Neural cell (in vitro differentiated cells): ENCODE measurements around the gene SSC5D. TPM values are rescaled to one million over a fixed set of nuclear protein-coding genes. Genes with fewer than 3 reads are reported as not detected.

Experiments used
- H2AFZ ChIP-seq: fragments of 200-600, 300-800 bp; sonication (generic), shearing (Covaris generic); 2 replicates; pipeline ENCODE4 v1.6.0; 2014; ENCODE audit warnings: low read depth, mild to moderate bottlenecking, antibody characterized with exemption, low read length, moderate library complexity
- H3F3A ChIP-seq: fragments of 200-600 bp; shearing (Covaris generic); 2 replicates; pipeline ENCODE4 v1.6.1; 2016; ENCODE audit warnings: mild to moderate bottlenecking, moderate library complexity, mixed read lengths, antibody characterized with exemption, low read length; ENCODE audit not compliant: insufficient read depth, poor library complexity, severe bottlenecking
- H3K27ac ChIP-seq: fragments of 200-600, 300-800 bp; sonication (generic), shearing (Covaris generic); 2 replicates; pipeline ENCODE4 v1.5.1; 2014; ENCODE audit warnings: mild to moderate bottlenecking, low read length, moderate library complexity
- H3K27me3 ChIP-seq: fragments of 300-800, 200-600 bp; sonication (generic), shearing (Covaris generic); 2 replicates; pipeline ENCODE4 v1.6.0; 2014; ENCODE audit warnings: mild to moderate bottlenecking, low read depth, low read length, moderate library complexity; ENCODE audit not compliant: insufficient read depth
- H3K36me3 ChIP-seq: fragments of 300-800, 200-600 bp; sonication (generic), shearing (Covaris generic); 2 replicates; pipeline ENCODE4 v1.5.1; 2014; ENCODE audit warnings: mild to moderate bottlenecking, antibody characterized with exemption, low read length, moderate library complexity; ENCODE audit not compliant: insufficient read depth
- H3K4me2 ChIP-seq: fragments of 300-800, 200-600 bp; sonication (generic), shearing (Covaris generic); 2 replicates; pipeline ENCODE4 v1.6.0; 2014; ENCODE audit warnings: mild to moderate bottlenecking, low read length
- H3K4me3 ChIP-seq: fragments of 300-800, 200-600 bp; sonication (generic), shearing (Covaris generic); 2 replicates; pipeline ENCODE4 v1.5.1; 2014; ENCODE audit warnings: mild to moderate bottlenecking, low read length, moderate library complexity
- H3K79me2 ChIP-seq: fragments of 200-600 bp; shearing (Covaris generic); replicated peaks from 2 replicates; pipeline ENCODE4 v1.6.0; 2014; ENCODE audit warnings: mild to moderate bottlenecking, low read length, moderate library complexity; ENCODE audit not compliant: insufficient read depth
- H3K9ac ChIP-seq: fragments of 300-800, 200-600 bp; sonication (generic), shearing (Covaris generic); 2 replicates; pipeline ENCODE4 v1.6.1; 2016; ENCODE audit warnings: mild to moderate bottlenecking, low read length, mixed read lengths
- H3K9me2 ChIP-seq: fragments of 200-600 bp; shearing (Covaris generic); 2 replicates; pipeline ENCODE4 v1.6.1; 2016; ENCODE audit warnings: mild to moderate bottlenecking, low read length, mixed read lengths; ENCODE audit not compliant: insufficient read depth
- H3K9me3 ChIP-seq: fragments of 200-600, 300-800 bp; sonication (generic), shearing (Covaris generic); 2 replicates; pipeline ENCODE4 v1.6.1; 2016; ENCODE audit warnings: mild to moderate bottlenecking, mixed run types, low read length, moderate library complexity, mixed read lengths
- H4K20me1 ChIP-seq: fragments of 200-600 bp; shearing (Covaris generic); 2 replicates; pipeline ENCODE4 v1.6.1; 2016; ENCODE audit warnings: mild to moderate bottlenecking, mixed run types; ENCODE audit not compliant: insufficient read depth
- EP300 ChIP-seq: fragments of 450-650 bp; conservative IDR thresholded peaks from 2 replicates; pipeline ENCODE4 v1.6.1; 2014; ENCODE audit warnings: antibody characterized with exemption, mild to moderate bottlenecking, moderate library complexity; ENCODE audit not compliant: poor library complexity, severe bottlenecking
- EZH2 ChIP-seq: fragments of 200-600, 300-800 bp; shearing (Covaris generic), sonication (generic); IDR thresholded peaks from 2 replicates; pipeline ENCODE4 v1.6.1; 2014; ENCODE audit warnings: antibody characterized with exemption, low read length, borderline replicate concordance, mild to moderate bottlenecking; ENCODE audit not compliant: insufficient read depth, poor library complexity, severe bottlenecking
- MXI1 ChIP-seq: fragments of 450-650 bp; conservative IDR thresholded peaks from 2 replicates; pipeline ENCODE4 v1.6.1; 2014; ENCODE audit warnings: antibody characterized with exemption, mild to moderate bottlenecking; ENCODE audit not compliant: poor library complexity, severe bottlenecking
- POLR2AphosphoS5 ChIP-seq: IDR thresholded peaks from 2 replicates; pipeline ENCODE4 v1.6.1; 2012
- RAD21 ChIP-seq: fragments of 450-650 bp; conservative IDR thresholded peaks from 2 replicates; pipeline ENCODE4 v1.6.1; 2014; ENCODE audit warnings: antibody characterized with exemption, mild to moderate bottlenecking, moderate library complexity
- SMC3 ChIP-seq: fragments of 450-650 bp; conservative IDR thresholded peaks from 2 replicates; pipeline ENCODE4 v1.6.1; 2014; ENCODE audit warnings: antibody characterized with exemption, mild to moderate bottlenecking, moderate library complexity; ENCODE audit not compliant: poor library complexity
- TAF1 ChIP-seq: IDR thresholded peaks from 2 replicates; pipeline ENCODE4 v1.6.1; 2012; ENCODE audit warnings: low read depth
- polyA plus RNA-seq: library from polyadenylated mRNA; depleted of rRNA; stranded (reverse); fragments of >200 nt; gene quantifications from 2 replicates; pipeline ENCODE4 v1.2.3, GENCODE V29; 2014
- TF ChIP-seq, protein P1 (sequence below): fragments of 450-650 bp; IDR thresholded peaks from 2 replicates; pipeline ENCODE4 v1.5.1; 2014; ENCODE audit warnings: antibody characterized with exemption, mild to moderate bottlenecking, moderate library complexity; ENCODE audit not compliant: poor library complexity, severe bottlenecking
- TF ChIP-seq, protein P2 (sequence below): IDR thresholded peaks from 2 replicates; pipeline ENCODE4 v1.6.1; 2012; ENCODE audit warnings: borderline replicate concordance

The SSC5D gene
- polyA plus RNA-seq, 1 donor from 2014 or later = 0.45 TPM

DNA sequence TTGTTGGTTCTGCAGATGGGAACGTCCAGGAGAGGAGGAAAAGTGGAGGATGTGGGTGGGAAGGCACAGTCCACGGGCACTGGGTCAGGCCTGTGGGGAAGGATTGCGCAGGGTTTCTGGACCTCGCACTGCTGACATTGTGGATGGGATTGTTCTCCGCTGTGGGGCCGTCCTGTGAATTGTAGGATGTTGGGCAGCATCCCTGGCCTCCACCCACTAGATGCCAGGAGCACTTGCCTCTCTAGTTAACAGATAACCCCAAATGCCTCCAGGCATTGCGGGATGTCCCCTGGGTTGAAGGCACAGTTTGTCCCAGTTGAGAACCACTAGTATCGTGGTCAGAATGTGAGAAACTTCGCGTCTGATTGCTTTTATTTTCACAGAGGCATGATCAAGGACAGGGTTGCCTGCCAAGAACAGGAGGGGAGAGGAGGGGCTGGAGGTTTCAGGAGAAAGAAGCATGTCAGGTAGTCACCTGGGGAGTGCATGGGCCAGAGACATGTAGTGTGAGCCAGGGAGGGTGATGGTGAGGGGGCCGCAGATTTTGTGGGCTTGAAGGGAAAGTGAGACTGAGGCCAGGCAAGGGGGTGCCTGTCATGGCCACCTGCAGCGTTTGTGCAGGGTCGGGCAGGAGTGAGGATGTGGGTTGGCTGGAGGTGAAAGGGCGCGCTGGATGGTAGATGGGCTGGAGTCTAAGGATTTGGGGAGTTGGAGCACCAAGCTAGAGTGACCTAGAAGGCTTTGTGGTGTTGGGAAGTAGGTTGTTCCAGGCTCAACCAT lies 8.6 kb upstream of the SSC5D start:
- H4K20me1 ChIP-seq = no peaks in the 10 kb centered on the region
- H3K27ac ChIP-seq = no peak overlapping the region
- H3F3A ChIP-seq = no peaks in the 10 kb centered on the region
- no peak overlapping the region for H2AFZ ChIP-seq
- H3K79me2 ChIP-seq = peaks cover 11% of the 10 kb centered on the region
- no peaks in the 10 kb centered on the region for H3K36me3 ChIP-seq
- TF ChIP-seq SMC3 (no peak), EP300 (no peak), RAD21 (no peak), MXI1 (no peak), EZH2 (no peak), POLR2AphosphoS5 (no peak), TAF1 (no peak)
- TF ChIP-seq, protein P1, sequence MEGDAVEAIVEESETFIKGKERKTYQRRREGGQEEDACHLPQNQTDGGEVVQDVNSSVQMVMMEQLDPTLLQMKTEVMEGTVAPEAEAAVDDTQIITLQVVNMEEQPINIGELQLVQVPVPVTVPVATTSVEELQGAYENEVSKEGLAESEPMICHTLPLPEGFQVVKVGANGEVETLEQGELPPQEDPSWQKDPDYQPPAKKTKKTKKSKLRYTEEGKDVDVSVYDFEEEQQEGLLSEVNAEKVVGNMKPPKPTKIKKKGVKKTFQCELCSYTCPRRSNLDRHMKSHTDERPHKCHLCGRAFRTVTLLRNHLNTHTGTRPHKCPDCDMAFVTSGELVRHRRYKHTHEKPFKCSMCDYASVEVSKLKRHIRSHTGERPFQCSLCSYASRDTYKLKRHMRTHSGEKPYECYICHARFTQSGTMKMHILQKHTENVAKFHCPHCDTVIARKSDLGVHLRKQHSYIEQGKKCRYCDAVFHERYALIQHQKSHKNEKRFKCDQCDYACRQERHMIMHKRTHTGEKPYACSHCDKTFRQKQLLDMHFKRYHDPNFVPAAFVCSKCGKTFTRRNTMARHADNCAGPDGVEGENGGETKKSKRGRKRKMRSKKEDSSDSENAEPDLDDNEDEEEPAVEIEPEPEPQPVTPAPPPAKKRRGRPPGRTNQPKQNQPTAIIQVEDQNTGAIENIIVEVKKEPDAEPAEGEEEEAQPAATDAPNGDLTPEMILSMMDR = no peak
- TF ChIP-seq, protein P2, sequence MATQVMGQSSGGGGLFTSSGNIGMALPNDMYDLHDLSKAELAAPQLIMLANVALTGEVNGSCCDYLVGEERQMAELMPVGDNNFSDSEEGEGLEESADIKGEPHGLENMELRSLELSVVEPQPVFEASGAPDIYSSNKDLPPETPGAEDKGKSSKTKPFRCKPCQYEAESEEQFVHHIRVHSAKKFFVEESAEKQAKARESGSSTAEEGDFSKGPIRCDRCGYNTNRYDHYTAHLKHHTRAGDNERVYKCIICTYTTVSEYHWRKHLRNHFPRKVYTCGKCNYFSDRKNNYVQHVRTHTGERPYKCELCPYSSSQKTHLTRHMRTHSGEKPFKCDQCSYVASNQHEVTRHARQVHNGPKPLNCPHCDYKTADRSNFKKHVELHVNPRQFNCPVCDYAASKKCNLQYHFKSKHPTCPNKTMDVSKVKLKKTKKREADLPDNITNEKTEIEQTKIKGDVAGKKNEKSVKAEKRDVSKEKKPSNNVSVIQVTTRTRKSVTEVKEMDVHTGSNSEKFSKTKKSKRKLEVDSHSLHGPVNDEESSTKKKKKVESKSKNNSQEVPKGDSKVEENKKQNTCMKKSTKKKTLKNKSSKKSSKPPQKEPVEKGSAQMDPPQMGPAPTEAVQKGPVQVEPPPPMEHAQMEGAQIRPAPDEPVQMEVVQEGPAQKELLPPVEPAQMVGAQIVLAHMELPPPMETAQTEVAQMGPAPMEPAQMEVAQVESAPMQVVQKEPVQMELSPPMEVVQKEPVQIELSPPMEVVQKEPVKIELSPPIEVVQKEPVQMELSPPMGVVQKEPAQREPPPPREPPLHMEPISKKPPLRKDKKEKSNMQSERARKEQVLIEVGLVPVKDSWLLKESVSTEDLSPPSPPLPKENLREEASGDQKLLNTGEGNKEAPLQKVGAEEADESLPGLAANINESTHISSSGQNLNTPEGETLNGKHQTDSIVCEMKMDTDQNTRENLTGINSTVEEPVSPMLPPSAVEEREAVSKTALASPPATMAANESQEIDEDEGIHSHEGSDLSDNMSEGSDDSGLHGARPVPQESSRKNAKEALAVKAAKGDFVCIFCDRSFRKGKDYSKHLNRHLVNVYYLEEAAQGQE = no peak
- H3K9me3 ChIP-seq = no peaks in the 10 kb centered on the region
- H3K4me2 ChIP-seq = no peak overlapping the region
- no peaks in the 10 kb centered on the region for H3K27me3 ChIP-seq
- no peaks in the 10 kb centered on the region for H3K9me2 ChIP-seq
- H3K9ac ChIP-seq = no peak overlapping the region
- no peak overlapping the region for H3K4me3 ChIP-seq

DNA sequence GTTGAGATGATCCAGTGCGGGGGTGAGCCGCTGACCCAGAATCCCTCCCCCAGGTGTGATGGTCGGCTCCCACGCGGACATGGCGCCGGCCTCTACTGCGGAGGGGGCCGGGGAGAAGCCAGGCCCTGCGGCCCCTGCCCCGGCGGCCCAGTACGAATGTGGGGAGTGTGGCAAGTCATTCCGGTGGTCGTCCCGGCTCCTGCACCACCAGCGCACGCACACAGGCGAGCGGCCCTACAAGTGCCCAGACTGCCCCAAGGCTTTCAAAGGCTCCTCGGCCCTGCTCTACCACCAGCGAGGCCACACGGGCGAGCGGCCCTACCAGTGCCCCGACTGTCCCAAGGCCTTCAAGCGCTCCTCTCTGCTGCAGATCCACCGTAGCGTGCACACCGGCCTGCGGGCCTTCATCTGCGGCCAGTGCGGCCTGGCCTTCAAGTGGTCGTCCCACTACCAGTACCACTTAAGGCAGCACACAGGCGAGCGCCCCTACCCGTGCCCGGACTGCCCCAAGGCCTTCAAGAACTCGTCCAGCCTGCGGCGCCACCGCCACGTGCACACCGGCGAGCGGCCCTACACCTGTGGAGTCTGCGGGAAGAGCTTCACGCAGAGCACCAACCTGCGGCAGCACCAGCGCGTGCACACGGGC lies 7.0 kb upstream of the SSC5D start:
- H3K36me3 ChIP-seq = no peaks in the 10 kb centered on the region
- no peaks in the 10 kb centered on the region for H3K27me3 ChIP-seq
- no peak overlapping the region for H3K4me2 ChIP-seq
- H3K79me2 ChIP-seq = peaks cover 22% of the 10 kb centered on the region
- no peak overlapping the region for H3K27ac ChIP-seq
- H3K9me3 ChIP-seq = no peaks in the 10 kb centered on the region
- H3K9me2 ChIP-seq = no peaks in the 10 kb centered on the region
- no peaks in the 10 kb centered on the region for H3F3A ChIP-seq
- H2AFZ ChIP-seq = no peak overlapping the region
- TF ChIP-seq, protein P1 = no peak
- no peak for TF ChIP-seq POLR2AphosphoS5
- no peak for TF ChIP-seq SMC3
- TF ChIP-seq, protein P2 = no peak
- TF ChIP-seq TAF1 = no peak
- no peak for TF ChIP-seq MXI1
- no peak for TF ChIP-seq RAD21
- TF ChIP-seq EZH2 = no peak
- no peak for TF ChIP-seq EP300
- H4K20me1 ChIP-seq = no peaks in the 10 kb centered on the region
- no peak overlapping the region for H3K9ac ChIP-seq
- H3K4me3 ChIP-seq = no peak overlapping the region
